Esophagus (tissue), 2 donors: Measurements from ENCODE around the gene SUZ12. TPM values are rescaled to one million over a fixed set of nuclear protein-coding genes. Genes with fewer than 3 reads are reported as not detected.
"Not testable (repeated sequence)": the region's sequence is repeated elsewhere in the genome, so short reads cannot be mapped to it uniquely, and the experiment has no call there.

Source experiments
- H3K27ac ChIP-seq, 2 donors: one replicate each; pipeline ENCODE4 v1.5.1; 2013; ENCODE audit warnings: low read depth in 2 of 2, mild to moderate bottlenecking in 2 of 2, inconsistent platforms in 1 of 2, low read length in 1 of 2, moderate library complexity in 1 of 2
- H3K27me3 ChIP-seq, 2 donors: one replicate each; pipeline ENCODE4 v1.6.1; 2013; ENCODE audit warnings: low read length in 2 of 2, control low read depth in 1 of 2, mild to moderate bottlenecking in 1 of 2; ENCODE audit not compliant: insufficient read depth in 2 of 2, control insufficient read depth in 1 of 2
- H3K36me3 ChIP-seq, 2 donors: one replicate each; pipeline ENCODE4 v1.6.1; 2013; ENCODE audit warnings: low read length in 1 of 2; ENCODE audit not compliant: control insufficient read depth in 2 of 2, insufficient read depth in 2 of 2
- H3K4me1 ChIP-seq, 2 donors: one replicate each; pipeline ENCODE4 v1.6.1; 2013; ENCODE audit warnings: low read length in 1 of 2; ENCODE audit not compliant: control insufficient read depth in 2 of 2, insufficient read depth in 2 of 2
- H3K4me3 ChIP-seq, 2 donors: one replicate each; pipeline ENCODE4 v1.5.1; 2013; ENCODE audit warnings: low read length in 2 of 2, mild to moderate bottlenecking in 2 of 2, low read depth in 1 of 2, moderate library complexity in 1 of 2
- H3K9me3 ChIP-seq, 2 donors: one replicate each; pipeline ENCODE4 v1.6.1; 2013; ENCODE audit warnings: mild to moderate bottlenecking in 2 of 2, low read depth in 1 of 2, low read length in 1 of 2, moderate library complexity in 1 of 2; ENCODE audit not compliant: control insufficient read depth in 2 of 2, insufficient read depth in 1 of 2
- WGBS, 2 donors: extraction: QIAGEN DNeasy Blood & Tissue Kit; methylation state at CpG; one replicate each; pipeline ENCODE4 v1.1.7; 2013; 5-methylcytosine and 5-hydroxymethylcytosine counted together
- polyA plus RNA-seq, 2 donors: library from polyadenylated mRNA; stranded (reverse); fragments of 200-250 nt; gene quantifications; one replicate each; pipeline ENCODE4 v1.2.3, GENCODE V29; 2013
- donor health status: healthy with polysubstance abuse.
- donor health status: Bipolar disorder and iron deficiency.

Gene SUZ12
- 10 to 100 TPM in 1 of 2 donors, 1 to 10 TPM in 1; 8.9 to 12.1 TPM for polyA plus RNA-seq

DNA sequence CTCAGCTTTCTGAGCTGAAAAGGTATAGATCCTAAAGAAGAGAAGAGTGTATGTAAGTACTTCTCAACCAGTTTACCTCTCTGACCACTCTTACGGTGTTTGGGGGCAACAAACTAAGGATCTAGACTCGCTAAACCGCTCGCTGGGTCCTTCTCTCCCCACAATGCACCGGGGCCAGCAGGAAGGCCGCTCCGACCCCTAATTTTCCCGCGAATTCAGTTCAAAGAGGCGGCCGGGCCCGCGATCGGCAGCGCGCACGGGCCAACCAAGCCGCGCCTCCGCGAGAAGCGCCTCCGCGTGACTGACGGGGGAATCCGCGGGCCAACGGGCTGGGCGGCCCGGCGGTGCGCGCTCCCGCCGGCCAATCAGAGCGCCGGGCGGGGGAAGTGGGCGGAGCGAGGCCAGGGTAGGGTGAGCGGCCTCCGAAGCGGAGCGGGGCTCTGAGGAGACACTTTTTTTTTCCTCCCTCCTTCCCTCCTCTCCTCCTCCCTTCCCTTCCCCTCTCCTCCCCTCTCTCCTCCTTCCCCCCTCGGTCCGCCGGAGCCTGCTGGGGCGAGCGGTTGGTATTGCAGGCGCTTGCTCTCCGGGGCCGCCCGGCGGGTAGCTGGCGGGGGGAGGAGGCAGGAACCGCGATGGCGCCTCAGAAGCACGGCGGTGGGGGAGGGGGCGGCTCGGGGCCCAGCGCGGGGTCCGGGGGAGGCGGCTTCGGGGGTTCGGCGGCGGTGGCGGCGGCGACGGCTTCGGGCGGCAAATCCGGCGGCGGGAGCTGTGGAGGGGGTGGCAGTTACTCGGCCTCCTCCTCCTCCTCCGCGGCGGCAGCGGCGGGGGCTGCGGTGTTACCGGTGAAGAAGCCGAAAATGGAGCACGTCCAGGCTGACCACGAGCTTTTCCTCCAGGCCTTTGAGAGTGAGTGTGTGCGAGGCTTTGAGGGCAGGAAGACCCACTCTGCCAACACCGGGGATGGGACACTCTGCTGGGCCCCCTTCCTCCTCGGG is at the start of gene SUZ12:
Gene SUZ12, plus strand, starts transcription at position 393 of the 995 bp plus-strand sequence. Its CDS starts 240 bp downstream, at position 633.
- not testable (repeated sequence) for H3K36me3 ChIP-seq, H3K9me3 ChIP-seq, H3K27me3 ChIP-seq, H3K4me1 ChIP-seq
- Histone ChIP-seq H3K4me3 (peak within 1 kb of the TSS; percentile 90 to 92), H3K27ac (peak within 1 kb of the TSS; percentile 76 to 84)
- WGBS, 2 donors: 0 to 1% methylated on average over 60 to 92 of the region's 93 CpGs

DNA sequence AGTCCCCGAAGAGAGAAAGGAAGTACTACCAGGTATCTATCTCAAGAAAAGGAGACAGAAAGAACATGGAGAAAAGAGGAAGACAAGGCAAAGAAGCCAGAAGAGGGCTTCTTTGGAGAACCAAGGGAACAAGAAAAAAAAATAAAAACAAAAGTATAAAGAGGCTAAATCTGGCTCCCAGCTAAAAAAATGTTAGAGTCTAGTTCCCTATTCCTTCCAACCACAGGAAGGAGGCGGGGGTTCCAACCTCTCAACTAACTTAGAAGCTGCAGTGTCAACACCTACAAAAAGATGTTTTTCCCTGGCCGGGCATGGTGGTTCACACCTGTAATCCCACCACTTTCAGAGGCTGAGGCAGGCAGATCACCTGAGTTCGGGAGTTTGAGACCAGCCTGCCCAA is 48.7 kb upstream of the SUZ12 start:
- Histone ChIP-seq H3K9me3 (no peaks in the 10 kb centered on the region), H3K27ac (no peak overlapping the region), H3K4me3 (no peak overlapping the region), H3K4me1 (no peaks in the 10 kb centered on the region), H3K36me3 (peaks cover 10 to 15% of the 10 kb centered on the region in 2 donors), H3K27me3 (no peaks in the 10 kb centered on the region)
- WGBS, 2 donors: 79 to 87% methylated on average over 4 of the region's 4 CpGs

DNA sequence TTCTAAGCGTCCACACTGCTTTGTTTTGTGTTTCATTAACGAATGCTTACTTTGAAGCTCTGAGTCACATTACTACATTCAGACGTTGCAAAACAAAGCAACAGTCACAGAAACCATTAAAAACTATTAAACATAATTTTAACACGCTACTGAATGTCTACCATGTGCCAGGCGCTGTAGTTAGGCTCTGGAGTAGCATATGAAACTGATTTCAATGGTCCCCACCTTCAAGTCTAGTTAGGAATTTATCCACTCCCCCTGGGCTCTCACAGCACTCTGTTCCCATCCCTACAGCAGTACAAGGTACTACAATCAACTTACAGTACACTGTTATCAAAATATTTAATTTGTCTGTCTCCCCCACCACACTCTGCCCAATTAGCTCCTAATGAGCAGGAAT is 35.9 kb upstream of the SUZ12 start:
- 3 to 8% methylated on average over 5 of the region's 5 CpGs for WGBS, 2 donors
- peak overlapping the region; percentile 66 to 91 for H3K27ac ChIP-seq

DNA sequence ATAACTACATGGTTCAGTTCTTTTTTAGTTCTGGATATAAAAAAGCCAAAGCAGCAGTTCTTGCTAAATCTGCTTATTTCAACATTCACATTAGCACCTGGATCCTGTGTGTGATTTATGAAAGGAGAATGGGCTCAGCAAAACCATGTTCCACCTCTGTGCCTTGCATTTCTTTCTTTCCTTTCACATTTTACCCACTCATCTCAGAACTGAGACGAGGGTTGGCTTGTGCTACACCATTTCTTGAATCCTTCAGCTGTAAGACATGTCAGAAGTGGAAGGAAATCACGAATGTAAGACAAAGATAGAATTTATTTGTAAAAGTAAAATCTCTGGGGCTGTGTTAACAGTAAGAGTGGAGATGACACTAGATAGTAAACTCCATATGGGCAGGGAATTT is 34.1 kb upstream of the SUZ12 start:
- Histone ChIP-seq H3K27me3 (no peaks in the 10 kb centered on the region), H3K9me3 (no peaks in the 10 kb centered on the region), H3K27ac (no peak overlapping the region), H3K4me1 (no peaks in the 10 kb centered on the region), H3K36me3 (peaks cover 0 to 10% of the 10 kb centered on the region in 2 donors), H3K4me3 (no peak overlapping the region)
- WGBS, 2 donors: 64 to 69% methylated on average over 2 of the region's 2 CpGs

More for the DNA sequence above, 35.9 kb upstream of the SUZ12 start:
- H3K9me3 ChIP-seq: no peaks in the 10 kb centered on the region
- H3K4me3 ChIP-seq: peak overlapping the region; percentile 76 to 91
- no peaks in the 10 kb centered on the region for H3K27me3 ChIP-seq
- peaks cover 0 to 10% of the 10 kb centered on the region in 2 donors for H3K36me3 ChIP-seq
- H3K4me1 ChIP-seq: no peaks in the 10 kb centered on the region

DNA sequence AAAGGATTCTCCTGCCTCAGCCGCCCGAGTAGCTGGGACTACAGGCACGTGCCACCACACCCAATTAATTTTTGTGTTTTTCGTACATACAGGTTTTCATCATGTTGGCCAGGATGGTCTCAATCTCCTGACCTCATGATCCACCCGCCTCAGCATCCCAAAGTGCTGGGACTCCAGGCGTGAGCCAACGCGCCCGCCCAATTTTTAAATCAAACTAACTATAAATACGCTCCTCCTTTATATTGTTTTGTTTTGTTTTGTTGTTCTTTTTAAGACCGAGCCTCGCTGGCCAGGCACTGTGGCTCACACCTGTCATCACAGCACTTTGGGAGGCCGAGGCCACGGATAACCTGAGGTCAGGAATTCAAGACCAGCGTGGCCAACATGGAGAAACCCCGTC is 33.4 kb upstream of the SUZ12 start:
- no peak overlapping the region for H3K27ac ChIP-seq
- peaks cover 0 to 9% of the 10 kb centered on the region in 2 donors for H3K36me3 ChIP-seq
- no peaks in the 10 kb centered on the region for H3K27me3 ChIP-seq
- WGBS, 2 donors: 94 to 95% methylated on average over 16 of the region's 16 CpGs
- H3K4me1 ChIP-seq: no peaks in the 10 kb centered on the region
- H3K4me3 ChIP-seq: no peak overlapping the region
- no peaks in the 10 kb centered on the region for H3K9me3 ChIP-seq

DNA sequence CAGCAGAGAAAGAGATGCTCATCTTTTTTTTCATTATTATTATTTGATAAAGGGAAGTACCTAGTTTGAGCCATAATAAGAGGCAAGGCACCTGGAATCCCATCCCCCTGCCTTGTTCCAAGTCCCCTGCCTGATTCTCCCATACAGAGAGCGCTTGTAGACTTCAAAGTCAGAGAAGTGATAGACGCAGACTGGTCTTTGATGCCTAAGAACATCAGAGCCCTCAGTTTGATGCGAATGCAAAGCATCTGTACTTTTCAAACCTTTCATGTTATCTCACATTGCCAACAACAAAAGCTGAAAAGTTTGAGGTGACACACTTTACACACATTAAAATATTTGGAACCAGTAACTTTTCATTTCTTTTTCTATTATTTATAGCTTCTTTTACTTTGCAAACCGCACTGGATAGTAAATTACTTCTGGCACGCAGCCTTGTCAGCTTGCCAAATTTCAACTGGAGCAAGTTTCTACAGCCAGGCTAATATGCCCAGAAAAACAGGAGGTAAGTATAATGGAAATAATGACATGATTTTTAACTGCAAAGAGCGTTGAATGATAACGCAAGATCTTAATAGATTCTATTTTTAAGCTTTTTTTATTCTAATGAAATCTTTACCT is 29.4 kb upstream of the SUZ12 start:
- H3K9me3 ChIP-seq: no peaks in the 10 kb centered on the region
- H3K27me3 ChIP-seq: no peaks in the 10 kb centered on the region
- H3K36me3 ChIP-seq: no peaks in the 10 kb centered on the region
- H3K27ac ChIP-seq: no peak overlapping the region
- H3K4me3 ChIP-seq: no peak overlapping the region
- 8 to 9% methylated on average over 7 of the region's 7 CpGs for WGBS, 2 donors
- no peaks in the 10 kb centered on the region for H3K4me1 ChIP-seq

DNA sequence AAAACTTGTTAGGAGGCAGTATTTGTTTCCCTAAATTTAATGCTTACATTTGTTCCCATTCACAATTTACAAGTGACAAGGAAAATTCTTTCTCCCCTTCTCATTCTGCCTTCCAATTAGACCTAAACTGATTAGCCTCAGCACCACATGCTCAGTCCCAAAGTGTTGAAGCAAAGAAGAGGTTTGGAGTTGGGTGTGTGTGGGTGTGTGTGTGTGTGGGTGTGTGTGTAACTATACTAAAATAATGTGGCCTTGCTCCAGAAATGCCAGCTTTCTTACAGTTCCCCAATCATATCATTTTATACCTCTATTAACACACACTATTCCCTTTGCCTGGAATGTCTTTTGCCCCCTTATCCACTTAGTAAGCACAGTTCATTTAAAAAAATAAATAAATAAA is 28.4 kb upstream of the SUZ12 start:
- Histone ChIP-seq H3K4me3 (no peak overlapping the region), H3K36me3 (no peaks in the 10 kb centered on the region), H3K4me1 (no peaks in the 10 kb centered on the region)

DNA sequence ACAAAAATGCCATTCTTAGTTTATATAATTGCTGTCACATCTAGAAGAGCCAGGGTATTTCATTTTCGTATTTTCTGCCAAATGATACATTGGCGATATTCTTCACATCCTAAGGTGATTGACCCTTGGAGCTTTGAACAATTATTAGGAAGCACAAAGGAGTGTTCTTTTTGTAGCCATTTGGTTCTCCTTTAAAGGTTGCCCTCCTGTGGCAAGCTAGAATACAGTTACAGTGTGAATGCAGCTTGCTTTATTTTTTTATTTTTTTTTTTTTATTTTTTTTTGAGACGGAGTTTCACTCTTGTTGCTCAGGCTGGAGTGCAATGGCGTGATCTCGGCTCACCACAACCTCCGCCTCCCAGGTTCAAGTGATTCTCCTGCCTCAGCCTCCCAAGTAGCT is 24.1 kb upstream of the SUZ12 start:
- H3K4me3 ChIP-seq, H3K4me1 ChIP-seq, H3K27ac ChIP-seq, H3K27me3 ChIP-seq, H3K9me3 ChIP-seq, H3K36me3 ChIP-seq: not testable (repeated sequence)
- WGBS, 2 donors: 42 to 47% methylated on average over 5 to 6 of the region's 6 CpGs

More for the DNA sequence above, 28.4 kb upstream of the SUZ12 start:
- no peaks in the 10 kb centered on the region for H3K9me3 ChIP-seq
- H3K27me3 ChIP-seq: no peaks in the 10 kb centered on the region
- H3K27ac ChIP-seq: no peak overlapping the region

DNA sequence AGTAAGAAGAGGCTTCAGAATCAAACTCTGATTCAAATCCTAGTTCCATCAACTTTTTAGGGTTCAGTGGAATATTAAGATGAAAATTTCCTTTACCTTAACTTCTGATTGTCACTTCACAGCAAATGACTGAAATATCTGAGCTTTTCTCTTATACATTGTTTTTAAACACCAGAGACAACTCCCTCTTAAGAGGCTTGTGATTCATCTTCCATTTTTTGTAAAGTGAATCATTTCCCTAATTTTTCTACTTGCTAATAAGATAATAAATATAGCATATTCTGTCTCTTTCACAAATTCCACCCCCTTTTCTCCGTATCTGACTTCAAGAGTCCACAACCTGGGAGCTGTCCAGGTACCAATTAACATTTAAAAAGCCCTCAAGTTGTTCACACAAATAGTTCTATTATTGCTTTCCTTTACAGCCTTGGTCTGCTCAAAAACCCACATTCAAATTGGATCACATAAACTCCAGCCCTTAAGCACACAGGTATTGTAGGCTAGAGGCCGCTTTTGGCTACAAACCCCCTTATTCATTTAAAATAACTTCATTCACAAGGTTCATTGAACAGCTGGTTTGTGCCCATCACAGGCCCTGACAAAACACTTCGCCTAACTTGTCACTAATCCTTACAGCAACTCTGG is 21.2 kb upstream of the SUZ12 start:
- Histone ChIP-seq H3K27ac (no peak overlapping the region), H3K4me1 (peaks cover 0 to 5% of the 10 kb centered on the region in 2 donors), H3K9me3 (peaks cover 0 to 3% of the 10 kb centered on the region in 2 donors), H3K27me3 (peaks cover 0 to 3% of the 10 kb centered on the region in 2 donors), H3K36me3 (no peaks in the 10 kb centered on the region), H3K4me3 (no peak overlapping the region)
- 87 to 88% methylated on average over 3 of the region's 3 CpGs for WGBS, 2 donors
